Measurements from ENCODE around the gene RTCB. TPM values are rescaled to one million over a fixed set of nuclear protein-coding genes. Genes with fewer than 3 reads are reported as not detected.

RTCB gene
- total RNA-seq, 1 experiment from 2014 or later, result 108 TPM

DNA sequence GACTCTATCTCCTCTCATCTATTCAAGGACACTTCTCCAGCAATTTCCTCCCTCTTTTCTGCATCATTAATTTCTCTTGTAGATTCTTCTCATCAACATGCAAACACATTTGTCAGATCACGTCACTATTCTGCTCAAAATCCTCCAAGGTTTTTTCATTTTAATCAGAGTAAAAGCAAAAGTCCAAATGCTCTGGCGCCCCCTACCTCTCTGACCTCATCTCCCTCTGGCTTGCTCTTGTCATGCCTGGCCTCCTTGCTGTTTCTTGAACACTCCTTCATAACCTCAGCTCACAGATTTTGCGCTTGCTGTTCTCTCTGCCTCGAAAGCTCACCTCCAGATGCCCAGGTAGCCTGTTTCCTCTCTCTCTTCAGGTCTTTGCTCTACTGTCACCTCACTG, 22.4 kb downstream of the RTCB start:
- peak; percentile 22 for DNase-seq
- Mint-ChIP-seq H3K4me3 (ENCODE audit: low read depth, unreplicated experiment) (no peak overlapping the region), H3K27me3 (ENCODE audit: unreplicated experiment) (no peaks in the 10 kb centered on the region), H3K27ac (ENCODE audit: unreplicated experiment) (no peak overlapping the region), H3K36me3 (ENCODE audit: insufficient read depth, unreplicated experiment) (peaks cover 38% of the 10 kb centered on the region), H3K9me3 (ENCODE audit: low read depth, unreplicated experiment) (no peaks in the 10 kb centered on the region), H3K4me1 (ENCODE audit: low read depth, unreplicated experiment) (no peaks in the 10 kb centered on the region)
- TF ChIP-seq, protein P1, sequence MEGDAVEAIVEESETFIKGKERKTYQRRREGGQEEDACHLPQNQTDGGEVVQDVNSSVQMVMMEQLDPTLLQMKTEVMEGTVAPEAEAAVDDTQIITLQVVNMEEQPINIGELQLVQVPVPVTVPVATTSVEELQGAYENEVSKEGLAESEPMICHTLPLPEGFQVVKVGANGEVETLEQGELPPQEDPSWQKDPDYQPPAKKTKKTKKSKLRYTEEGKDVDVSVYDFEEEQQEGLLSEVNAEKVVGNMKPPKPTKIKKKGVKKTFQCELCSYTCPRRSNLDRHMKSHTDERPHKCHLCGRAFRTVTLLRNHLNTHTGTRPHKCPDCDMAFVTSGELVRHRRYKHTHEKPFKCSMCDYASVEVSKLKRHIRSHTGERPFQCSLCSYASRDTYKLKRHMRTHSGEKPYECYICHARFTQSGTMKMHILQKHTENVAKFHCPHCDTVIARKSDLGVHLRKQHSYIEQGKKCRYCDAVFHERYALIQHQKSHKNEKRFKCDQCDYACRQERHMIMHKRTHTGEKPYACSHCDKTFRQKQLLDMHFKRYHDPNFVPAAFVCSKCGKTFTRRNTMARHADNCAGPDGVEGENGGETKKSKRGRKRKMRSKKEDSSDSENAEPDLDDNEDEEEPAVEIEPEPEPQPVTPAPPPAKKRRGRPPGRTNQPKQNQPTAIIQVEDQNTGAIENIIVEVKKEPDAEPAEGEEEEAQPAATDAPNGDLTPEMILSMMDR (IDR thresholded peaks at IDR 0.05; ENCODE audit: unreplicated experiment), result peak; percentile 46
- CTCF ChIA-PET, result interaction anchor here (0.5 kb wide), 1 partner anchor 590 kb away, joined by 3 read pairs; no protein-coding TSS in a partner anchor
- no TSS peak for BruUV-seq (replicated peaks)
- intact Hi-C loops (cut with micrococcal nuclease; ENCODE audit: unreplicated experiment), result no loop called here

DNA sequence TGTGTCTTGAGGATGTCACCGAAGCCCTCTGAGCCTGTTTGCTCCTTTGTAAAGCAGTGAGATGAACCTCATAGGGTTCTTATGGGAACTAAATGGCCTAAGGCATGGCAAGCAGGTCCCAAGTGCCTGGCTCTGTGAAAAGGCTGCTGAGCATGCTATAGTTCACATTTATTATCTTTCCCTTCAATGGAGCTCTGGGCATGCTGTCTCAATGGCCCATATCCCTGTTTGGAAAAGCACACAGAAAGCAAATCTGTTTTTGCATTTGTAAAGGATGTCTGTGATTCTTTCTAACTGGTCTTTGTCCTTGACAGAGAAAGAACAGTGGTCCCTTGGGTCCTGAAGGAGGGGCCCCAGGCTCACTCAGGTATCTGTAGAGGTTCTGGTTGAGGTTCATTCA, 26.4 kb downstream of the RTCB start:
- CTCF ChIA-PET, result no interaction called here
- no peak overlapping the region for H3K27ac Mint-ChIP-seq (ENCODE audit: unreplicated experiment)
- H3K4me1 Mint-ChIP-seq (ENCODE audit: low read depth, unreplicated experiment), result no peaks in the 10 kb centered on the region
- H3K9me3 Mint-ChIP-seq (ENCODE audit: low read depth, unreplicated experiment), result no peaks in the 10 kb centered on the region
- BruUV-seq (replicated peaks), result no TSS peak
- intact Hi-C loops (cut with micrococcal nuclease; ENCODE audit: unreplicated experiment), result no loop called here
- H3K36me3 Mint-ChIP-seq (ENCODE audit: insufficient read depth, unreplicated experiment), result peaks cover 27% of the 10 kb centered on the region
- H3K27me3 Mint-ChIP-seq (ENCODE audit: unreplicated experiment), result no peaks in the 10 kb centered on the region
- no peak overlapping the region for H3K4me3 Mint-ChIP-seq (ENCODE audit: low read depth, unreplicated experiment)
- TF ChIP-seq, protein P1 (IDR thresholded peaks at IDR 0.05; ENCODE audit: unreplicated experiment), result no peak
- DNase-seq, result no peak

DNA sequence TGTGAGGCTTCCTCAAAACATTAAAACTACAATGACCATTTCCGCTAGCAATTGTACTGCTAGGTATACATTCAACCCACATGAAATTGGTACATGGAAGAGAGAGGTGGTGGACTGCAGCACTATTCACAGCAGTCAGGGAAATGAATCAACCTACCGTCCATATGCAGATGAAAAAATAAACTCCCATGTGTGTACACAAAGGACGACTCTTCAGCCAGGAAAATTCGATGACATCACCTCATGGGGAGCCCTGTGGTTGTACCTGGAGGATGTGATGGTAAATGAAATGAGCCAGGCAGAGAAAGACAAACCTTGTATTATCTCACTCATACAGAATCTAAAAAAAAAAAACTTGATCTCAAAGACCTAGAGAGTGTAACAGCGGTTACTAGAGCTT, 31.1 kb downstream of the RTCB start:
- H3K27me3 Mint-ChIP-seq (ENCODE audit: unreplicated experiment), result peaks cover 13% of the 10 kb centered on the region
- peaks cover 8% of the 10 kb centered on the region for H3K36me3 Mint-ChIP-seq (ENCODE audit: insufficient read depth, unreplicated experiment)
- H3K27ac Mint-ChIP-seq (ENCODE audit: unreplicated experiment), result no peak overlapping the region
- CTCF ChIA-PET, result no interaction called here
- no peaks in the 10 kb centered on the region for H3K9me3 Mint-ChIP-seq (ENCODE audit: low read depth, unreplicated experiment)
- intact Hi-C loops (cut with micrococcal nuclease; ENCODE audit: unreplicated experiment), result no loop called here
- H3K4me1 Mint-ChIP-seq (ENCODE audit: low read depth, unreplicated experiment), result no peaks in the 10 kb centered on the region
- DNase-seq, result no peak
- H3K4me3 Mint-ChIP-seq (ENCODE audit: low read depth, unreplicated experiment), result no peak overlapping the region
- TF ChIP-seq, protein P1 (IDR thresholded peaks at IDR 0.05; ENCODE audit: unreplicated experiment), result no peak
- no TSS peak for BruUV-seq (replicated peaks)

DNA sequence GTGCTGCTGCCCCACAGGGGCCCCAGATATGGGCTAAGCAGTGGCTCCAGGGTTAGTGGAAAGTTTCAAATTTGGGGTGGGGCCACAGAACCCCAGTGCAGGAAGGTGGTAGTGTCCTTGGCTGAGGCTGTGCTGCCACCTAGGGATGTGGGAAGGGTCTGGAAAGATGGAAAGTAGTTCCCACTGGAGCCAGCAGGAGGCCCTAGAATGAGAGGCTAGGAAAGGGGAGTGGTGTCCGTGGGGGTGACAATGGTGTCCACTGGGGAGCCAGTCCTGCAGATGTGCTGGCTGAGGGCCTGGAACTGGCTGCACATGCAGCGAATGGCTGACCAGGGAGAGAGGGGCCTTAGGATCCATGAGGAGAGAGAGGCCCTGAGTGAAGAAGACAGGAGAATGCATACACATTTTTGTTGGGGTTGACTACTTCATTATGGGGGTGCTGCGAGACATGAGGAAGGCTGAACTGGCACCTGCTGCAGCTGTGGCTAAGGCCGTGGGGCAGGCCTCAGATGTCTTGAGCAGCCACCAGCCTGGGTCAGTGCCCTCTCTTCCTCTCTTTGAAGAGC, 33.3 kb downstream of the RTCB start:
- peak; percentile 59 for DNase-seq
- H3K9me3 Mint-ChIP-seq (ENCODE audit: low read depth, unreplicated experiment), result no peaks in the 10 kb centered on the region
- TF ChIP-seq, protein P1 (IDR thresholded peaks at IDR 0.05; ENCODE audit: unreplicated experiment), result peak; percentile 82
- CTCF ChIA-PET, result no interaction called here
- intact Hi-C loops (cut with micrococcal nuclease; ENCODE audit: unreplicated experiment), result loop anchor here (10.0 kb wide), 1 partner anchor 404 kb away; no protein-coding TSS in a partner anchor
- no peaks in the 10 kb centered on the region for H3K4me1 Mint-ChIP-seq (ENCODE audit: low read depth, unreplicated experiment)
- BruUV-seq (replicated peaks), result no TSS peak
- H3K36me3 Mint-ChIP-seq (ENCODE audit: insufficient read depth, unreplicated experiment), result peaks cover 1% of the 10 kb centered on the region
- no peak overlapping the region for H3K27ac Mint-ChIP-seq (ENCODE audit: unreplicated experiment)
- no peak overlapping the region for H3K4me3 Mint-ChIP-seq (ENCODE audit: low read depth, unreplicated experiment)
- peaks cover 35% of the 10 kb centered on the region for H3K27me3 Mint-ChIP-seq (ENCODE audit: unreplicated experiment)
